Fibroblast of lung (primary cell): ENCODE results near the gene FAAP100. TPM values are rescaled to one million over a fixed set of nuclear protein-coding genes. Genes with fewer than 3 reads are reported as not detected.

Experiments used
- DNase-seq, 2 donors: peaks; one replicate each; pipeline versions ENCODE4 v3.0.0 to v3.0.0-alpha.2; 2010; ENCODE audit warnings: low read depth in 2 of 2
- H2AFZ ChIP-seq: 2 replicates; pipeline ENCODE4 v1.5.1; 2012; ENCODE audit warnings: low read length, control low read depth, inconsistent platforms
- H3K27ac ChIP-seq: 2 replicates; pipeline ENCODE4 v1.5.1; 2011; ENCODE audit warnings: low read length, control low read depth; ENCODE audit not compliant: insufficient read depth
- H3K27me3 ChIP-seq: 2 replicates; pipeline ENCODE4 v1.5.1; 2011; ENCODE audit warnings: mild to moderate bottlenecking, low read length; ENCODE audit not compliant: control insufficient read depth, insufficient read depth
- H3K36me3 ChIP-seq: 2 replicates; pipeline ENCODE4 v1.5.1; 2011; ENCODE audit warnings: low read length; ENCODE audit not compliant: control insufficient read depth, insufficient read depth
- H3K4me1 ChIP-seq: 2 replicates; pipeline ENCODE4 v1.5.1; 2011; ENCODE audit warnings: low read length; ENCODE audit not compliant: control insufficient read depth, insufficient read depth; ENCODE audit errors: extremely low read depth
- H3K4me2 ChIP-seq: 2 replicates; pipeline ENCODE4 v1.5.1; 2011; ENCODE audit warnings: low read length, control low read depth; ENCODE audit not compliant: insufficient read depth; ENCODE audit errors: extremely low read depth
- H3K4me3 ChIP-seq, 4 experiments: fragments of 200-600 bp in 1 of 4; sonication (generic) in 1 of 4; replicated peaks in 1 of 4; 2 replicates each; pipeline ENCODE4 v1.5.1; 2011 to 2016; ENCODE audit warnings: low read length in 4 of 4, low read depth in 3 of 4, mild to moderate bottlenecking in 3 of 4, control low read depth in 2 of 4, inconsistent platforms in 1 of 4, mixed read lengths in 1 of 4; ENCODE audit not compliant: insufficient read depth in 1 of 4; ENCODE audit errors: control extremely low read depth in 1 of 4
- H3K79me2 ChIP-seq: 2 replicates; pipeline ENCODE4 v1.5.1; 2012; ENCODE audit warnings: mild to moderate bottlenecking, low read length, inconsistent platforms; ENCODE audit not compliant: control insufficient read depth, insufficient read depth
- H3K9ac ChIP-seq: 2 replicates; pipeline ENCODE4 v1.5.1; 2011; ENCODE audit warnings: mild to moderate bottlenecking, low read length, control low read depth; ENCODE audit not compliant: insufficient read depth
- H3K9me3 ChIP-seq: 2 replicates; pipeline ENCODE4 v1.5.1; 2012; ENCODE audit warnings: low read depth, low read length; ENCODE audit not compliant: control insufficient read depth, insufficient read depth
- H4K20me1 ChIP-seq: 2 replicates; pipeline ENCODE4 v1.5.1; 2011; ENCODE audit warnings: low read length; ENCODE audit not compliant: control insufficient read depth, insufficient read depth; ENCODE audit errors: extremely low read depth
- CTCF ChIP-seq, 2 donors: IDR thresholded peaks in 1 of 2; conservative IDR thresholded peaks in 1 of 2; 1 replicate in 1 of 2; 2 replicates in 1 of 2; pipeline ENCODE4 v1.5.1; 2011 to 2012; ENCODE audit warnings: low read length in 2 of 2, control low read depth in 1 of 2, inconsistent platforms in 1 of 2, low read depth in 1 of 2, mild to moderate bottlenecking in 1 of 2
- EZH2 ChIP-seq: IDR thresholded peaks from 2 replicates; pipeline ENCODE4 v1.5.1; 2012; ENCODE audit warnings: low read length, control low read depth, mild to moderate bottlenecking; ENCODE audit errors: missing control alignments
- polyA plus RNA-seq, 2 donors: library from polyadenylated mRNA; depleted of rRNA in 1 of 2; stranded (reverse) in 1 of 2; unstranded in 1 of 2; fragments of >200 nt; gene quantifications; 2 replicates each; pipeline ENCODE4 v1.2.1, GENCODE V29; 2011 to 2012; ENCODE audit warnings: missing spikeins in 1 of 2
- total RNA-seq: library from RNA; depleted of rRNA; stranded (reverse); fragments of >200 nt; gene quantifications from 2 replicates; pipeline ENCODE4 v1.2.1, GENCODE V29; 2014

The FAAP100 gene
- total and polyA plus RNA-seq, 2 donors (not counting 1 experiment from before 2014, with no cell fraction given), result 6.7 to 10.4 TPM

GRCh38 chr17:81517339-81518112, 34.6 kb downstream of the FAAP100 start:
- Histone ChIP-seq H3K9ac (peak overlapping the region; percentile 2), H3K79me2 (peaks cover 31% of the 10 kb centered on the region), H3K4me2 (peak overlapping the region; percentile 64), H2AFZ (no peak overlapping the region), H3K4me3 (peak overlapping the region in 2 of 4 experiments; percentile 10 to 82), H3K27me3 (no peaks in the 10 kb centered on the region), H3K4me1 (peaks cover 18% of the 10 kb centered on the region), H4K20me1 (no peaks in the 10 kb centered on the region), H3K36me3 (no peaks in the 10 kb centered on the region), H3K9me3 (no peaks in the 10 kb centered on the region), H3K27ac (no peak overlapping the region)
- DNase-seq, result peak in 1 of 2 donors; percentile 39
- TF ChIP-seq EZH2 (no peak), CTCF (conservative IDR thresholded peaks at IDR 0.05 in 1 of 2, IDR thresholded peaks at IDR 0.05 in 1 of 2; ENCODE audit: low read depth in 1 of 2, low read length in 2 of 2) (no peak)

GRCh38 chr17:81517009-81517338, 35.2 kb downstream of the FAAP100 start:
- DNase-seq, result no peak
- peaks cover 18% of the 10 kb centered on the region for H3K4me1 ChIP-seq
- H3K36me3 ChIP-seq, result peaks cover 3% of the 10 kb centered on the region
- H4K20me1 ChIP-seq, result no peaks in the 10 kb centered on the region
- H2AFZ ChIP-seq, result no peak overlapping the region
- peaks cover 34% of the 10 kb centered on the region for H3K79me2 ChIP-seq
- H3K9ac ChIP-seq, result no peak overlapping the region
- TF ChIP-seq EZH2 (no peak), CTCF (conservative IDR thresholded peaks at IDR 0.05 in 1 of 2, IDR thresholded peaks at IDR 0.05 in 1 of 2; ENCODE audit: low read depth in 1 of 2, low read length in 2 of 2) (no peak)
- no peak overlapping the region for H3K27ac ChIP-seq
- no peaks in the 10 kb centered on the region for H3K27me3 ChIP-seq
- no peaks in the 10 kb centered on the region for H3K9me3 ChIP-seq
- H3K4me2 ChIP-seq, result peak overlapping the region; percentile 91
- H3K4me3 ChIP-seq, result peak overlapping the region in 1 of 4 experiments; percentile 82

GRCh38 chr17:81516439-81516838, 35.7 kb downstream of the FAAP100 start:
- Histone ChIP-seq H2AFZ (no peak overlapping the region), H4K20me1 (no peaks in the 10 kb centered on the region), H3K4me1 (peaks cover 18% of the 10 kb centered on the region), H3K4me2 (peak overlapping the region; percentile 91), H3K27me3 (no peaks in the 10 kb centered on the region), H3K27ac (peak overlapping the region; percentile 6), H3K79me2 (peaks cover 40% of the 10 kb centered on the region), H3K9me3 (no peaks in the 10 kb centered on the region), H3K9ac (peak overlapping the region; percentile 39), H3K4me3 (peak overlapping the region; percentile 57 to 82 (median 68)), H3K36me3 (peaks cover 9% of the 10 kb centered on the region)
- no peak for DNase-seq
- no peak for TF ChIP-seq EZH2
- TF ChIP-seq CTCF (conservative IDR thresholded peaks at IDR 0.05 in 1 of 2, IDR thresholded peaks at IDR 0.05 in 1 of 2; ENCODE audit: low read depth in 1 of 2, low read length in 2 of 2), result no peak
